Immature natural killer cell (primary cell): ENCODE measurements around the gene RXFP3. TPM values are rescaled to one million over a fixed set of nuclear protein-coding genes. Genes with fewer than 3 reads are reported as not detected.
"Not testable (repeated sequence)": the region's sequence is repeated elsewhere in the genome, so short reads cannot be mapped to it uniquely, and the experiment has no call there.

Experiments
- DNase-seq, 3 donors: peaks; one replicate each; pipeline ENCODE4 v3.0.0; 2022; ENCODE audit warnings: mixed read lengths in 1 of 3
- H3K27ac Mint-ChIP-seq, 6 donors: one replicate each; pipeline ENCODE4 v1.8.0; 2020; ENCODE audit warnings: mixed read lengths in 6 of 6, mild to moderate bottlenecking in 5 of 6, inconsistent platforms in 4 of 6, moderate library complexity in 3 of 6
- H3K27me3 Mint-ChIP-seq, 3 donors: one replicate each; pipeline ENCODE4 v1.8.0; 2020 to 2021; ENCODE audit warnings: low read depth in 3 of 3, mild to moderate bottlenecking in 3 of 3, mixed read lengths in 3 of 3, moderate library complexity in 3 of 3, inconsistent platforms in 1 of 3
- H3K36me3 Mint-ChIP-seq, 3 donors: one replicate each; pipeline ENCODE4 v1.8.0; 2020; ENCODE audit warnings: mixed read lengths in 3 of 3, inconsistent platforms in 2 of 3, mild to moderate bottlenecking in 2 of 3
- H3K4me1 Mint-ChIP-seq, 2 donors: one replicate each; pipeline ENCODE4 v1.8.0; 2020; ENCODE audit warnings: inconsistent platforms in 2 of 2, mild to moderate bottlenecking in 2 of 2, mixed read lengths in 2 of 2, moderate library complexity in 1 of 2
- H3K4me3 Mint-ChIP-seq, 5 donors: one replicate each; pipeline ENCODE4 v1.8.0; 2020; ENCODE audit warnings: mild to moderate bottlenecking in 5 of 5, mixed read lengths in 5 of 5, inconsistent platforms in 3 of 5, moderate library complexity in 3 of 5
- H3K9me3 Mint-ChIP-seq, 6 donors: one replicate each; pipeline ENCODE4 v1.8.0; 2020; ENCODE audit warnings: mild to moderate bottlenecking in 6 of 6, mixed read lengths in 6 of 6, inconsistent platforms in 4 of 6, moderate library complexity in 3 of 6
- polyA plus RNA-seq, 3 donors: library from polyadenylated mRNA; unstranded; fragments of 300-500 nt; fragmentation: Illumina TruSeq; gene quantifications; one replicate each; pipeline ENCODE4 v1.2.3, GENCODE V29; 2021

Gene RXFP3
- not detected for polyA plus RNA-seq

GRCh38 chr5:33936381-33937016 lies at the start of gene RXFP3:
TSS of gene RXFP3 (plus strand) at chr5:33936386. CDS start at chr5:33936741, 355 bp downstream.
- H3K27ac Mint-ChIP-seq, result no peak within 1 kb of the TSS
- H3K9me3 Mint-ChIP-seq, result no peaks in the 10 kb centered on the region
- H3K27me3 Mint-ChIP-seq, result peaks cover 4 to 16% (median 9%) of the 10 kb centered on the region in 3 donors
- no peaks in the 10 kb centered on the region for H3K36me3 Mint-ChIP-seq
- no peak for DNase-seq
- H3K4me1 Mint-ChIP-seq, result no peaks in the 10 kb centered on the region
- H3K4me3 Mint-ChIP-seq, result no peak within 1 kb of the TSS

GRCh38 chr5:33887268-33887667 lies 48.9 kb upstream of the RXFP3 start:
- H3K4me3 Mint-ChIP-seq, result no peak overlapping the region
- H3K27ac Mint-ChIP-seq, result no peak overlapping the region
- H3K9me3 Mint-ChIP-seq, result peaks cover 0 to 6% (median 0%) of the 10 kb centered on the region in 6 donors
- H3K27me3 Mint-ChIP-seq, result peaks cover 0 to 25% (median 4%) of the 10 kb centered on the region in 3 donors
- no peak for DNase-seq
- peaks cover 2 to 6% of the 10 kb centered on the region in 2 donors for H3K4me1 Mint-ChIP-seq
- no peaks in the 10 kb centered on the region for H3K36me3 Mint-ChIP-seq

- no peak for DNase-seq
- Mint-ChIP-seq H3K4me1 (peaks cover 2 to 6% of the 10 kb centered on the region in 2 donors), H3K9me3 (peaks cover 0 to 6% (median 0%) of the 10 kb centered on the region in 6 donors), H3K27me3 (peaks cover 0 to 30% (median 8%) of the 10 kb centered on the region in 3 donors), H3K27ac (no peak overlapping the region), H3K36me3 (peaks cover 0 to 4% (median 0%) of the 10 kb centered on the region in 3 donors), H3K4me3 (no peak overlapping the region)
Measured at GRCh38 chr5:33888587-33888986, 47.6 kb upstream of the RXFP3 start.

GRCh38 chr5:33890131-33891032 lies 45.8 kb upstream of the RXFP3 start:
- Mint-ChIP-seq H3K27ac (no peak overlapping the region), H3K36me3 (peaks cover 0 to 4% (median 0%) of the 10 kb centered on the region in 3 donors), H3K9me3 (peaks cover 0 to 17% (median 0%) of the 10 kb centered on the region in 6 donors), H3K27me3 (peaks cover 5 to 26% (median 9%) of the 10 kb centered on the region in 3 donors), H3K4me1 (peaks cover 2 to 6% of the 10 kb centered on the region in 2 donors), H3K4me3 (no peak overlapping the region)
- no peak for DNase-seq

- DNase-seq, result no peak
- Mint-ChIP-seq H3K4me3 (no peak overlapping the region), H3K4me1 (peaks cover 2 to 6% of the 10 kb centered on the region in 2 donors), H3K36me3 (peaks cover 0 to 4% (median 0%) of the 10 kb centered on the region in 3 donors), H3K27ac (no peak overlapping the region), H3K9me3 (peaks cover 0 to 17% (median under 1%) of the 10 kb centered on the region in 6 donors), H3K27me3 (peaks cover 5 to 26% (median 9%) of the 10 kb centered on the region in 3 donors)
Measured at GRCh38 chr5:33891446-33891787, 44.8 kb upstream of the RXFP3 start.

- Mint-ChIP-seq H3K36me3 (peaks cover 0 to 4% (median 0%) of the 10 kb centered on the region in 3 donors), H3K4me3 (no peak within 1 kb of the TSS), H3K27me3 (peaks cover 5 to 29% (median 9%) of the 10 kb centered on the region in 3 donors), H3K27ac (no peak within 1 kb of the TSS), H3K9me3 (peaks cover 0 to 17% (median 2%) of the 10 kb centered on the region in 6 donors), H3K4me1 (peaks cover 2 to 6% of the 10 kb centered on the region in 2 donors)
- no peak for DNase-seq
Measured at GRCh38 chr5:33891788-33892619, 44.2 kb upstream of the RXFP3 start, which contains the start of gene ADAMTS12. TSS of gene ADAMTS12 (minus strand) at chr5:33891990. CDS start at chr5:33891856, 134 bp downstream.

- DNase-seq, result no peak
- peaks cover 2 to 6% of the 10 kb centered on the region in 2 donors for H3K4me1 Mint-ChIP-seq
- H3K27ac Mint-ChIP-seq, result no peak overlapping the region
- H3K9me3 Mint-ChIP-seq, result peaks cover 0 to 17% (median 2%) of the 10 kb centered on the region in 6 donors
- peaks cover 0 to 4% (median 0%) of the 10 kb centered on the region in 3 donors for H3K36me3 Mint-ChIP-seq
- H3K27me3 Mint-ChIP-seq, result peaks cover 5 to 29% (median 9%) of the 10 kb centered on the region in 3 donors
- H3K4me3 Mint-ChIP-seq, result no peak overlapping the region
Measured at GRCh38 chr5:33892620-33893137, 43.5 kb upstream of the RXFP3 start.

GRCh38 chr5:33894566-33894965 lies 41.6 kb upstream of the RXFP3 start:
- H3K9me3 Mint-ChIP-seq, result peaks cover 0 to 17% (median 2%) of the 10 kb centered on the region in 6 donors
- peaks cover 2 to 6% of the 10 kb centered on the region in 2 donors for H3K4me1 Mint-ChIP-seq
- H3K4me3 Mint-ChIP-seq, result no peak overlapping the region
- no peak overlapping the region for H3K27ac Mint-ChIP-seq
- DNase-seq, result no peak
- peaks cover 0 to 4% (median 0%) of the 10 kb centered on the region in 3 donors for H3K36me3 Mint-ChIP-seq
- peaks cover 5 to 23% (median 9%) of the 10 kb centered on the region in 3 donors for H3K27me3 Mint-ChIP-seq

- no peak overlapping the region for H3K27ac Mint-ChIP-seq
- peaks cover 9 to 29% (median 15%) of the 10 kb centered on the region in 6 donors for H3K9me3 Mint-ChIP-seq
- no peak overlapping the region for H3K4me3 Mint-ChIP-seq
- no peak for DNase-seq
- peaks cover 2 to 5% (median 4%) of the 10 kb centered on the region in 3 donors for H3K27me3 Mint-ChIP-seq
- no peaks in the 10 kb centered on the region for H3K36me3 Mint-ChIP-seq
- H3K4me1 Mint-ChIP-seq, result no peaks in the 10 kb centered on the region
Measured at GRCh38 chr5:33901156-33901555, 35.0 kb upstream of the RXFP3 start.

GRCh38 chr5:33903118-33903517 lies 33.1 kb upstream of the RXFP3 start:
- H3K36me3 Mint-ChIP-seq, result peaks cover 0 to 5% (median 4%) of the 10 kb centered on the region in 3 donors
- DNase-seq, result no peak
- peaks cover 16 to 48% (median 28%) of the 10 kb centered on the region in 6 donors for H3K9me3 Mint-ChIP-seq
- H3K4me1 Mint-ChIP-seq, result no peaks in the 10 kb centered on the region
- H3K4me3 Mint-ChIP-seq, result no peak overlapping the region
- peaks cover 2 to 4% (median 3%) of the 10 kb centered on the region in 3 donors for H3K27me3 Mint-ChIP-seq
- no peak overlapping the region for H3K27ac Mint-ChIP-seq

- Mint-ChIP-seq H3K9me3 (peaks cover 16 to 57% (median 31%) of the 10 kb centered on the region in 6 donors), H3K36me3 (peaks cover 0 to 5% (median 4%) of the 10 kb centered on the region in 3 donors), H3K27me3 (peaks cover 2 to 4% (median 3%) of the 10 kb centered on the region in 3 donors), H3K4me3 (no peak overlapping the region), H3K4me1 (no peaks in the 10 kb centered on the region), H3K27ac (no peak overlapping the region)
- no peak for DNase-seq
Measured at GRCh38 chr5:33905381-33905780, 30.8 kb upstream of the RXFP3 start.

- not testable (repeated sequence) for H3K4me3 Mint-ChIP-seq, H3K27ac Mint-ChIP-seq, H3K4me1 Mint-ChIP-seq, H3K36me3 Mint-ChIP-seq, DNase-seq, H3K27me3 Mint-ChIP-seq
- H3K9me3 Mint-ChIP-seq, result peaks cover 16 to 55% (median 31%) of the 10 kb centered on the region in 6 donors
Measured at GRCh38 chr5:33906248-33906647, 29.9 kb upstream of the RXFP3 start.

- H3K9me3 Mint-ChIP-seq, result peaks cover 2 to 41% (median 15%) of the 10 kb centered on the region in 6 donors
Measured at GRCh38 chr5:33914844-33915243, 21.3 kb upstream of the RXFP3 start.

More at GRCh38 chr5:33914844-33915243, 21.3 kb upstream of the RXFP3 start:
- H3K4me3 Mint-ChIP-seq, H3K27me3 Mint-ChIP-seq, DNase-seq, H3K36me3 Mint-ChIP-seq, H3K4me1 Mint-ChIP-seq, H3K27ac Mint-ChIP-seq: not testable (repeated sequence)
